AG09309 (cell line): ENCODE data around the gene STAT5A.
A peak's percentile ranks its signal among the peaks of the same experiment; 100 is the strongest.
"Not testable (repeated sequence)": the region's sequence is repeated elsewhere in the genome, so short reads cannot be mapped to it uniquely, and the experiment has no call there.

Source experiments
- DNase-seq: peaks from one replicate; pipeline ENCODE4 v3.0.0-alpha.2; 2010; ENCODE audit warnings: low read depth
- H3K4me3 ChIP-seq: 2 replicates; pipeline ENCODE4 v1.5.1; 2011; ENCODE audit warnings: mild to moderate bottlenecking, low read depth, low read length, moderate library complexity; ENCODE audit not compliant: control insufficient read depth
- CTCF ChIP-seq: IDR thresholded peaks from 2 replicates; pipeline ENCODE4 v1.5.1; 2011; ENCODE audit warnings: mild to moderate bottlenecking, low read depth, low read length, inconsistent platforms; ENCODE audit not compliant: insufficient read depth, control insufficient read depth; ENCODE audit errors: missing control alignments

STAT5A gene

GRCh38 chr17:42255445-42255844, 32.9 kb upstream of the STAT5A start:
- TF ChIP-seq CTCF, result no peak
- DNase-seq, result no peak
- no peak overlapping the region for H3K4me3 ChIP-seq

GRCh38 chr17:42260318-42260717, 28.0 kb upstream of the STAT5A start:
- no peak for TF ChIP-seq CTCF
- DNase-seq, result no peak
- no peak overlapping the region for H3K4me3 ChIP-seq

GRCh38 chr17:42264366-42264765, 23.9 kb upstream of the STAT5A start:
- DNase-seq, result not testable (repeated sequence)

GRCh38 chr17:42266462-42266861, 21.8 kb upstream of the STAT5A start:
- TF ChIP-seq CTCF, result no peak
- no peak overlapping the region for H3K4me3 ChIP-seq
- DNase-seq, result no peak

More at GRCh38 chr17:42264366-42264765, 23.9 kb upstream of the STAT5A start:
- not testable (repeated sequence) for H3K4me3 ChIP-seq

GRCh38 chr17:42266918-42267766, 21.2 kb upstream of the STAT5A start:
- no peak overlapping the region for H3K4me3 ChIP-seq
- DNase-seq, result peak; percentile 78
- no peak for TF ChIP-seq CTCF

GRCh38 chr17:42268236-42268635, 20.1 kb upstream of the STAT5A start:
- TF ChIP-seq CTCF, result no peak
- DNase-seq, result no peak
- H3K4me3 ChIP-seq, result no peak overlapping the region

GRCh38 chr17:42270170-42270535, 18.1 kb upstream of the STAT5A start:
- DNase-seq, result no peak

More at GRCh38 chr17:42270170-42270535, 18.1 kb upstream of the STAT5A start:
- no peak overlapping the region for H3K4me3 ChIP-seq
- TF ChIP-seq CTCF, result no peak
